NCI-H510A treated with DMSO at 0.1 percent for 48 hours (cell line): ENCODE data around the gene IGF2R.
"Not testable (repeated sequence)": the region's sequence is repeated elsewhere in the genome, so short reads cannot be mapped to it uniquely, and the experiment has no call there.

ENCODE experiments used
- DNase-seq: peaks from one replicate; lab custom pipeline; 2025; lab: John Stamatoyannopoulos, UW

IGF2R gene

GRCh38 chr6:159952289-159953005 is 16.4 kb upstream of the IGF2R start:
- DNase-seq: no peak

DNA sequence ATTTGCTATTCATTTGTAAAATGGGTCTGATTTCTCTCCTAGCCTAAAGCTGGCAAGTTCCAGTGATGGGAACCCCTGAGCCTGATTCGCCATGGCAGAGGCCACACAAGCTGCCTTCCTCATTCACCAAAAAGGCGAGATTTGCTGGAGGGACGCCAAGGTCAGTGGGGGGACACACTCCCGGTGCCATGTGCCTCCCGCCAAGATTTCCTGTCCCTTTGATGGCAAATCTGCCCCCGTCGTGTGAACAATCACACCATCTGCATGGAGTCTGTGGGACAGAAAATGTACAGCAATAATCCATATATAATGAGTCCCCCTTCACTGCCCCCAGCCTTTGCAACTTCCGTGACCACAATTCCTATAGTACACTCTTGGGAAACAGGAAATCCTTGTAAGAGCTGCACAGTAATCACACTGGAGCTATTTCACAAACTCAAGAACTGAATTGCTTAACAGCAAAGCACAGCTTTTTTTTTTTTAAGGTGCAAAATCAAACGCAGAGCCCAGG is 15.7 kb upstream of the IGF2R start:
- no peak for DNase-seq

GRCh38 chr6:159955945-159956361 is 12.9 kb upstream of the IGF2R start:
- DNase-seq: no peak

DNA sequence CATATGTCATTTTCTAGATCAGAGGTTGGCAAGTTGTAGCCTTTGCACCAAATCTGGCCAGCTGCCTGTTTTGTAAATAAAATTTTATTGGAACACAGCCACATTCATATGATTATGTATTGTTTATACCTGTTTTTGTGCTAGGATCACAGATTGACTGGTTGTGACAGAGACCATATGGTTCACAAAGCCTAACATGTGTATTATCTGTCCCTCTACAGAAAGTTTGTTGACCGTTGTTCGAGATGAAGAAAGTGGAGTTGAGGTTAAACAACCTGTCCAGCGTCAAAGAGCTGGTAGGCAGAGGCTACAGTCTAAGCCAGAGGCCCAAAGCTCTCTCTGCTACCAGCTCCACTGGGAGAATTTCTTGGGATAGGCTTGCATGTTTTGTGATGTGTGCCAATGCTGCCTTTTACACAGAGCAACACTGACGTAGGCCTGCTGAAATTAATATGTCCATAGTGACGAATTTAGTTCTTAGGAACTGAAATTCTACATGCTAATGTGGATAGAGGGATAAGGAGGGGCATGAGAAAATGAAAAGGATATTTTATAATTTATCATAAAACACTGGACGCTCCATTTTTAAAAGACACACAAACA is 11.7 kb upstream of the IGF2R start:
- DNase-seq: no peak

- no peak for DNase-seq
These were observed 9.5 kb upstream of the IGF2R start for GRCh38 chr6:159959165-159959975.

GRCh38 chr6:159959976-159960384 is 8.9 kb upstream of the IGF2R start:
- DNase-seq: no peak

GRCh38 chr6:159960485-159960884 is 8.4 kb upstream of the IGF2R start:
- DNase-seq: no peak

DNA sequence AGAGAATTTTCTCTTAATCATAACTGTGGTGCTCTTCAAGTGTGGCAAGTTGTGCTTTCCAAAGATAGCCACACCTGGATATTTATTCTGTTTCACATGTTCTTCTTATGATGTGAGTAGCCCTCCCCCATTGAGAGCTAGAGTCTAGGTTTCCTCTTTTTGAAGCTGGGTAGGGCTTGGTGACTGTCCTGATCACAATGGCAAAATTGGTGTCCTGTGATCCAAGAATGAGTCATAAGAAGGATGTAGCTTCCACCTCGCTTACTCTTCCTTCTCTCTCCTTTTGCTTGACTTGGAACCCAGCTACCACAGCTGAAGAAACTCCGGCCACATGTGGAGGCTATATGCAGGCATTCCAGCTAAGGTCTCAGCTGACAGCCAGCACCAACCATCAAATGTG is 7.4 kb upstream of the IGF2R start:
- DNase-seq: no peak

GRCh38 chr6:159963111-159963510 is 5.8 kb upstream of the IGF2R start:
- no peak for DNase-seq

DNA sequence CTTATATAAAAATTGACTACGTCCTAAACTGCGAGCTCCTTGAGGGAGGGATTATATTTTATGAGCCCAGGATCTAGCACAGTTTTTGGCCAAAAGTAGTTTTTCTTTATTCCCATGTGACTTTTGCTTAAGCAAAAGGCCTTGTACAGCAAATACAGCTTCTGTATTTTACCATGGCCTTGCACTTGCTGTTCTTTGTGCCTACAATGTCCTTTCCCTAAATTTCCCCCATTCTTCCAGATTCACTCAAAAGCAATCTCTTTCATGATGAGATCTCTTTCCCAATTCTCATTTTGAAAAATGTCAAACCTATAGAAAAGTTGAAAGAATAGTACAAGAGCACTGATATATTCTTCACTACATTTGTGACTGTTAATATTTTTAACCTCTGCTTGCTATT is 4.8 kb upstream of the IGF2R start:
- no peak for DNase-seq

- no peak for DNase-seq
These were observed 2.5 kb upstream of the IGF2R start for GRCh38 chr6:159966339-159966738.

DNA sequence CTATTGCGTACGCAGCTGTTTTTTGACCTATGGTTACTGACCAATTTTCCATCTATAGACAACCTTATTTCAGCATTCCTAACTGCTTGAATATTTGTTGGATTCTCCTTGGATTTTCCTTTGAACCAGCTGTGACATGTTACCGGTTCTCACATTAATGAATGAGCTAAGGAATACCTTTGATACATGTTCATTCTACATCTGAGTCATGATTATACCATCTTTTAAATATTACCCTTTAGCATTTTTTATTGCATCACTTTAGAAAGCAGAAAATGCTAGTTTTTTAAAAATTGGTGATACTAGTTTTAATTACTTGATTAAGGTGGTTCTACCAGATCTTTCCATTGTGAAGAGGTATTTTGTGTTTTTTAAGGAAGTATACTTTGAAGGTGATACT is 1.9 kb upstream of the IGF2R start:
- DNase-seq: no peak

DNA sequence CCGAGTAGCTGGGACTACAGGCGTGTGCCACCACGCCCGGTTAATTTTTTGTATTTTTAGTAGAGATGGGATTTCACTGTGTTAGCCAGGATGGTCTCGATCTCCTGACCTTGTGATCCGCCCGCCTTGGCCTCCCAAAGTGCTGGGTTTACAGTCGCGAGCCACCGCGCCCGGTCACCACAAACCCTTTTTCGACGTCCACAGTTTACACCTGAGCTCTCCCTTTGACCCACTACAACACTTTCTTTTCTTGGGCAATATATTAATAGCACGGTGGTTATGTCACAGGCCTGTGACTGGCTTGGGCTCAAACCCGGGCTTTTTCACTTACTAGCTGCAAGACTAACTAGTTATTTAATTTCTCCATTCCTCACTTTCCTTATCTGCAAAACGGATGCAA is 1.3 kb upstream of the IGF2R start:
- not testable (repeated sequence) for DNase-seq

DNA sequence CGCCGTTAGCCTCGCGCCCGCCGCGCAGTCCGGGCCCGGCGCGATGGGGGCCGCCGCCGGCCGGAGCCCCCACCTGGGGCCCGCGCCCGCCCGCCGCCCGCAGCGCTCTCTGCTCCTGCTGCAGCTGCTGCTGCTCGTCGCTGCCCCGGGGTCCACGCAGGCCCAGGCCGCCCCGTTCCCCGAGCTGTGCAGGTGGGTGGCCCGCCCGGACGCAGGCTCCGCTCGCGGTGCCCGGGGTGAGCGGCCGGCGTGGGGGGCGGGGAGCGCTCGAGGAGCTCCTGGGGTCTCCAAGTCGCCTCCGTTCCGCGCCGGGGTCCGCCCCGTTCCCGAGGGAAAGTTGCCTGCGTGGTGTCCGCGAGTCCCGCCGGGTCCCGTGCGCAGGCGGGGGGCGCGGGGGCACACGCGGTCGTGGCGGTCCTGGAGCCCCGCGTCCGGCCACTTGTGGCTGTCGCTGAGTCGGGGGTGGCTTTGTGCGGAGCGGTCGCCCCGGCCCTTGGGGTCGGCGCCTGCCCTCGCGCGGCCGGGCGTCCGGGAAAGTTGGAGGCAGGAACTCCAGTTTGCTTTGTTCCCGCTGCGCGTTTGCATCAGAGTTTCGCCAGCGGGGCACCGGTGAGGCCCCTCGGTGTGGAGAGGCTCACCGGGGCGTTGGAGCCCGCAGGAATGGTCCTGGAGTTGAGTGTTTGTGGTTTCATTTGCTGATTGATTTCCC is 476 bp downstream of the IGF2R start:
- DNase-seq: no peak

DNA sequence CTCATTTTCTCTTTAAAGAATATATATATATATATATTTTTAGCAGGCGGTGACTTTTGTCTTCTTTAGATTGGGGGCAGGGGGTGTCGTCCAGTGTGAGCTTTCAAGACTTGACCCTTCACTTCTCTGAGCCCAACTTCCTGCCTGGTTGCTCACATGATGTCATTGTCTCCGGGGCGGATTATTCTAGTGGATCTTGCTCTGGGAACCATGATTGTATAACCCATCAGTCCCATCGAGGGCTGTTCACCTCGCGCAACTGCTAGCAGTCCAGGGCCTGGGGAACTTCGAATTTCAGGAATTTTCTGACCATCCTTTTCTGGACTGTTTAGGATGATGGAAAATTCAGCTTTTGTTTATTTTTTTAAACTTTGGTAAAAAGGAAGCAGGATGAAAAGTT is 1.0 kb downstream of the IGF2R start:
- DNase-seq: peak; percentile 45

GRCh38 chr6:159970659-159971063 is 1.8 kb downstream of the IGF2R start:
- DNase-seq: no peak

DNA sequence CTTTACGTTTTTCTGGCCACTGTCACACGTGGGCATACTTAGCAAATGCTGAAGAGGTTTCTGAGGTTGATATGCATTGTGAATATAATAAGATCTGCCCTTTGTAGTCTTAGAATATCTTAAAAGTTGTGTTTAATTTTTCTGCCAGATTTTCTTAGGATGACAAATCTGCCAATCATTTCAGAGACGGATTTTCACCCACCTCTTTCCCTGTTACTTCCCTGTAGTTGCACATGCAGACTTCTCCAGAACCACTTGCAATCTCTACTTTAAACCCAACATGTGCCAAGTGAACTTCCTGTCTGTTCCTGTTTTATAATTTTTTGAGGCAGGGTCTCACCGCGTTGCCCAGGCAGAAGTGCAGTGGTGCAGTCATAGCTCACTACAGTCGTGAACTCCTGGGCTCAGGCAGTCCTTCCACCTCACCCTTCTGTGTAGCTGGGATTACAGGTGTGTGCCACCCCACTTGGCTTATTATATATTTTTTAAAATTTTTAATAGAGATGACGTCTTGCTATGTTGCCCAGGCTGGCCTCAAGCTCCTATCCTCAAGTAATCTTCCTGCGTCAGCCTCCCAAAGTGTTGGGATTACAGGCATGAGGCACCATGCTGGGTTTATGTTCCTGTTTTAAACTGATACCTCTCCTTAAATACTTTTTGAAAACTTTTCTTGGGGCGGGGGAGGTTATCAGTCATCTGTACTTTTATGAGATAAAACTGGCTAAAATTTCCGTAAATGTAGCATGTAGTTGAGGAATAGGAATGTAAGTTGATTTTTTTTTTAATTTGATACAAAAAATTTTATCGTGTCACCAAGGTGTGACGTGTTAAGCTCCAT is 2.7 kb downstream of the IGF2R start:
- DNase-seq: no peak

DNA sequence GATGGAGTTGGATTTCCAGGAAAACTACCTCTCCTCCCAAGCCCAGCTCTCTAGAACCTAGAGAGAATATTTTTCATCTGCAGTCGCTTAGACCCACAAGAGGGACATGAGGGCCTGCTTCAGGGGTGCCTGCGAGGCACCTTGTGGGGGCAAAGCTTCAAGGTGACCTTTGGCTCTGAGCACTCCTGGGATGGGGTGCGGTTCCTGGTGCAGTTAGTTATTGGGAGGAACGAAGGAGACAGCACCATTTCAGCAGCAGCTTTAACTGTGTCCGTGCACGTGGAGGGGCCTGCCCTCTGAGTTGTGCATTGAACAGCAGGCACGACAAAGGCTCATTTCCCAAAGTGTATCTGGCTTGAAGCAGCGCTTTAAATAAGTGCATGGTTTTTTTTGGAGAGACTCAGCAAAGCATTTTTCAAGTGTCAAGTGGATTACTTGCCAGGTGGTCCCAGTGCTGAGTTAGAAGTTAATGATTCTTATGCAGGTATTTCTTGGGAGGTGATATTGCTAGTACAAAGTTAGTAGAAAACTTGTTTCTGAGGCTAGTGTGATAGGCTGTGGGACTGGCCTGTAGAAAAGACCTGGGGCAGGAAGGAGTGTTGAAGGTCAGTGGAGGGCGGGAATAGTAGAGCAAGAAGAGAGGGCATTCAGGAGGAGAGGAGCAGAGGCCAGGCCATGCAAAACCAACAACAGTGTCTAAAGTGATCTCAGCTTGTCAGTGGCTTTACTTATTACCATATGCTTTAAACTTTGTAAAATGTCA is 3.8 kb downstream of the IGF2R start:
- no peak for DNase-seq

DNA sequence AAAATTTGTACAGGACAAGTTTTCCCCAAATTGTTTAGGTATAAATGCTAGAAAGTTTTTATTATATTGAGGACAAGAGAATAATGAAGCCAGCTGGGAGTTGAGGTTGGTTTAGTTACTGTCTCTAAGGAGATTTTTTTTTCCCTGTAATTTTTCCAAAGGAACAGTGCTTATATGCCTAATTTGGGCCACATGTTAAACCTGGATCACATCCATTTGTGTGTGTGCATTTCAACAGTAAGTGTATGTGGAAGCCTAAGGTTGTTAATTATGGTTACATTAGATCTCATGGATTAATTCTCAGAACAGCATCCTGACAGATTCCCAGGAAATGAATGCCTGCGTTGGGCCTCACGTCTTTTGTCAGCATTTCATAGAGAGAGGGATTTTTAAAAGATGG is 4.5 kb downstream of the IGF2R start:
- DNase-seq: no peak

DNA sequence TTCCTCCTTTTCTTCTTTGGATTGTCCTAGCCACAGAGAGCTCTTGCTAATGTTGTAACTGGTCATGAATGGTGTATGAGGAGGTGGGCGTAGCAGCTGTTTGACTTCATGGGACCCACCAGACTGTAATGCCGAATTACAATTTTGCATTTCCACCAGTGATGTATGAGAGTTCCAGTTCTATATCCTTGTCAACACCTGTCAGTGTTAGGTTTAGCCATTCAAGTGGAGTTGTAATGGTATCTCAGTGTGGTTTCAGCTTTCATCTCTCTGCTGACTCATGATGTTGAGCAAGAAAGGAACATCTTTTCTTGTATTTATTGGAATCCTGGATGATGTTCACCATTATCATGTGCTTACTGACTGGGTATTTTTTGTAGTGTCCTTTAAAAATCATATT is 5.1 kb downstream of the IGF2R start:
- DNase-seq: peak; percentile 55

- DNase-seq: no peak
These were observed 6.0 kb downstream of the IGF2R start for GRCh38 chr6:159974932-159975331.
